T-cell (primary cell): ENCODE measurements around the gene TENM4. TPM values are rescaled to one million over a fixed set of nuclear protein-coding genes. Genes with fewer than 3 reads are reported as not detected.
"Not testable (repeated sequence)": the region's sequence is repeated elsewhere in the genome, so short reads cannot be mapped to it uniquely, and the experiment has no call there.

Source experiments
- ATAC-seq, 4 experiments: fragments of 200-7000 bp in 3 of 4; fragments of 150-1000 bp in 1 of 4; cut with Tn5 transposase; replicated peaks in 1 of 4; 1 replicate in 3 of 4; 2 replicates in 1 of 4; pipeline ENCODE4 v1.10.0; 2021; ENCODE audit warnings: moderate library complexity in 3 of 4, mild to moderate bottlenecking in 2 of 4, moderate number of reproducible peaks in 1 of 4
- CTCF ChIA-PET, 2 donors: fragments of 300-600 bp; sonication (Branson Sonifier 250); formaldehyde crosslinking; loops; one replicate each; lab custom pipeline; 2022; ENCODE audit warnings: antibody characterized with exemption in 2 of 2; lab: Charles Lee
- POLR2A ChIA-PET, 2 donors: fragments of 300-600 bp; sonication (Branson Sonifier 250); formaldehyde crosslinking; loops; one replicate each; lab custom pipeline; 2022; ENCODE audit warnings: antibody characterized with exemption in 2 of 2; lab: Charles Lee
- DNase-seq, 35 experiments: peaks; one replicate each; pipeline versions ENCODE4 v3.0.0 to v3.0.0-alpha.2; 2013 to 2023
- H3K27ac ChIP-seq: one replicate; pipeline ENCODE4 v1.5.1; 2013; ENCODE audit warnings: low read length
- H3K27me3 ChIP-seq, 2 experiments: replicated peaks in 1 of 2; 1 replicate in 1 of 2; 2 replicates in 1 of 2; pipeline versions ENCODE4 v1.6.1 to v1.7.0; 2013; ENCODE audit warnings: low read length in 1 of 2, mixed read lengths in 1 of 2; ENCODE audit not compliant: control insufficient read depth in 2 of 2, insufficient read depth in 2 of 2; ENCODE audit errors: extremely low read depth in 1 of 2
- H3K36me3 ChIP-seq, 2 donors: 1 replicate in 1 of 2; 2 replicates in 1 of 2; pipeline versions ENCODE4 v1.6.1 to v1.7.0; 2013; ENCODE audit warnings: low read length in 1 of 2; ENCODE audit not compliant: control insufficient read depth in 2 of 2, insufficient read depth in 1 of 2; ENCODE audit errors: extremely low read depth in 1 of 2
- H3K4me1 ChIP-seq, 2 experiments: 1 replicate in 1 of 2; 2 replicates in 1 of 2; pipeline versions ENCODE4 v1.6.1 to v1.7.0; 2013; ENCODE audit warnings: low read length in 2 of 2, mixed read lengths in 1 of 2; ENCODE audit not compliant: insufficient read depth in 2 of 2, control insufficient read depth in 1 of 2; ENCODE audit errors: extremely low read depth in 1 of 2
- H3K4me3 ChIP-seq, 2 donors: 1 replicate in 1 of 2; 2 replicates in 1 of 2; pipeline versions ENCODE4 v1.5.1 to v1.7.0; 2013; ENCODE audit warnings: mild to moderate bottlenecking in 2 of 2, low read length in 1 of 2, moderate library complexity in 1 of 2; ENCODE audit not compliant: control insufficient read depth in 1 of 2; ENCODE audit errors: extremely low read depth in 1 of 2
- H3K9me3 ChIP-seq: 2 replicates; pipeline ENCODE4 v1.7.0; 2013
- H3K27ac Mint-ChIP-seq, 2 donors: one replicate each; pipeline ENCODE4 v1.8.0; 2020 to 2021; ENCODE audit warnings: mild to moderate bottlenecking in 2 of 2, mixed read lengths in 2 of 2
- H3K27me3 Mint-ChIP-seq, 2 donors: one replicate each; pipeline ENCODE4 v1.8.0; 2021 to 2022; ENCODE audit warnings: mixed read lengths in 2 of 2
- H3K36me3 Mint-ChIP-seq: one replicate; pipeline ENCODE4 v1.8.0; 2021; ENCODE audit warnings: mixed read lengths
- H3K4me1 Mint-ChIP-seq, 3 donors: one replicate each; pipeline ENCODE4 v1.8.0; 2020 to 2022; ENCODE audit warnings: mixed read lengths in 3 of 3, mild to moderate bottlenecking in 1 of 3
- H3K4me3 Mint-ChIP-seq, 3 donors: one replicate each; pipeline ENCODE4 v1.8.0; 2020 to 2022; ENCODE audit warnings: mild to moderate bottlenecking in 3 of 3, mixed read lengths in 3 of 3, moderate library complexity in 3 of 3
- H3K9me3 Mint-ChIP-seq, 3 donors: one replicate each; pipeline ENCODE4 v1.8.0; 2020 to 2022; ENCODE audit warnings: mixed read lengths in 3 of 3
- WGBS: methylation state at CpG from one replicate; pipeline ENCODE4 v1.1.5; 2013; ENCODE audit warnings: missing lambda C conversion rate; ENCODE audit not compliant: insufficient coverage; 5-methylcytosine and 5-hydroxymethylcytosine counted together
- total RNA-seq, 35 experiments: library from RNA in 6 of 35; stranded (reverse) in 6 of 35; fragments of 120-200 nt in 1 of 35; gene quantifications; one replicate each; pipeline versions ENCODE4 v1.2.1 to v1.2.4 and lab custom pipeline; 2013 to 2026

Gene TENM4
- total RNA-seq, 5 donors from 2014 or later (not counting 1 experiment from before 2014, with no cell fraction given): 0.03 to 0.35 (median 0.03) TPM; not detected in 2

DNA sequence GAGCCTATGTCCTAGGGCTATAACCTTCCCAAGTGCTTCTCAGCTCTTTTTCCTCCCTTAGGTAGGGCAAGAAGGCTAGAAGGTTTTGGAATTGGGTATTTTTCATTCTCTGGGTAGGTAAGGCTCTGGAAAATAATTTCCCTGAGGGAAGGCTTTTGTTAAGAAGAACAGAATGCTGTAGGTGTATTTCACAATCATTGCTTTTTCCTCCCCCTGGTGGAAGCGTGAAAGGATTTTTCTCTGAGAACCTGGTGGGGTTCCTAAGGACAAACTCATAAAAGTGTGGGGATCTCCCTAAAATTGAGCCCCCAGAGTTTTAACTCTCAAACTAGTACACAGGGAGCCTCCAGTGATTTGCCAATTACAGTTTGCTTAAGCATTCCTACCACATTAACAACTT, 825.1 kb downstream of the TENM4 start:
- ATAC-seq: no peak
- H3K27ac Mint-ChIP-seq: no peak overlapping the region

DNA sequence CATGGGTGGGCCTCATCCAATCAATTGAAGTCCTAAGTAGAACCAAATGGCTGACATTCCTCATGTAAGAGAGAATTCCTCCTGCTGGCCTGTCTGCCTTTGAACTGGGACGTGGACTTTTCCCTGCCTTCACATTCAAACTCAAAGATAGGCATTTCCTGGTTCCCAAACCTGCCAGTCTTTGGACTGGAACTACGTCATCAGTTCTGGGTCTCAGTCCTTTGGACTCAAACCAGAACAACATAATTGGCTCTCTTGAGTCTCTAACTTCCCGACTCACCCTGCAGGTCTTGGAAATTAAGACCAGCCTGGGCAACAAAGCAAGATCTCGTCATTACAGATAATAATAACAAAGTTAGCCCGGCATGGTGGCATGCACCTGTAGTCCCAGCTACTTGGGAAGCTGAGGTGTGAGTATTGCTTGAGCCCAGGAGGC, 827.4 kb downstream of the TENM4 start:
- Histone ChIP-seq H3K4me3 (no peak overlapping the region), H3K27me3 (peaks cover 0 to 2% of the 10 kb centered on the region in 2 experiments), H3K27ac (no peak overlapping the region), H3K9me3 (no peaks in the 10 kb centered on the region), H3K36me3 (no peaks in the 10 kb centered on the region), H3K4me1 (no peaks in the 10 kb centered on the region)
- Mint-ChIP-seq H3K36me3 (no peaks in the 10 kb centered on the region), H3K9me3 (no peaks in the 10 kb centered on the region), H3K4me3 (no peak overlapping the region), H3K27ac (no peak overlapping the region), H3K27me3 (peaks cover 0 to 4% of the 10 kb centered on the region in 2 donors), H3K4me1 (no peaks in the 10 kb centered on the region)
- POLR2A ChIA-PET: no interaction called here
- WGBS: 71% methylated on average over 4 of the region's 5 CpGs
- ATAC-seq (no peak), DNase-seq (no peak)
- CTCF ChIA-PET: no interaction called here

More for the DNA sequence above, 825.1 kb downstream of the TENM4 start:
- Histone ChIP-seq H3K27ac (no peak overlapping the region), H3K27me3 (peaks cover 0 to 2% of the 10 kb centered on the region in 2 experiments), H3K9me3 (no peaks in the 10 kb centered on the region), H3K36me3 (no peaks in the 10 kb centered on the region), H3K4me3 (no peak overlapping the region), H3K4me1 (no peaks in the 10 kb centered on the region)
- POLR2A ChIA-PET: no interaction called here
- DNase-seq: no peak
- no peak overlapping the region for H3K4me3 Mint-ChIP-seq
- WGBS: no CpG with 5 or more reads among the region's 1 CpG
- peaks cover 5 to 10% (median 9%) of the 10 kb centered on the region in 3 donors for H3K9me3 Mint-ChIP-seq
- peaks cover 0 to 4% of the 10 kb centered on the region in 2 donors for H3K27me3 Mint-ChIP-seq
- H3K4me1 Mint-ChIP-seq: no peaks in the 10 kb centered on the region
- CTCF ChIA-PET: no interaction called here
- H3K36me3 Mint-ChIP-seq: no peaks in the 10 kb centered on the region

DNA sequence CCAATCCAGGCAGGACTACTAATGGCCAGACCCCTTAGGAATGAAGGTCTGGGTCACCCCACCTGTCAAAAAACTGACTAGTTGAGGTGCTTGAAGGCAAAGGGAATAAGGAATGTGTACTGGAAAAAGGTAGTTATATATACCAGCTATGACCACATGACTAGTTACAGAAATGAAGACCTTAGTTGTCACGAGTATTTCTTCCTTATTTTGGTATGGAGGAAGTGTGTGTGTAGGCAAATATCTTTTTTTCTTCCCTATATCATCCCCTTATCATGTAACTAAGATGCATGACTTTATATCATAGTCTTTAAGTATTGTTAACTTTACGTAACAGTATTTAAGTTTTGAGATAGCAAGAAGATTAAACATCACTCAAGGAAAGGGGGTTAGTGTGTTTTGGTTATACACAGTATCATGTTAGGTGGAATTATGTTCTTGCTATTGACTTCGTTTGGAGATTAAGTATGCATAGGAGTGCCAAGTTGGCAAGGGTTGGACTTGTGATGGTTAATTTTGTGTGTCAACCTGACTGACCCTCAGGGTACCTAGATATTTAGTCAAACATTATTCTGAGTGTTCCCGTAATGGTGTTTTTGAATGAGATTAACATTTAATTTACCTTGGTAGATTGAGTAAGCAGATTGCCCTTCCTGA, 828.0 kb downstream of the TENM4 start:
- Histone ChIP-seq H3K27me3 (peaks cover 0 to 2% of the 10 kb centered on the region in 2 experiments), H3K36me3 (no peaks in the 10 kb centered on the region), H3K9me3 (no peaks in the 10 kb centered on the region), H3K4me3 (no peak overlapping the region), H3K27ac (no peak overlapping the region), H3K4me1 (no peaks in the 10 kb centered on the region)
- no peak overlapping the region for H3K27ac Mint-ChIP-seq
- DNase-seq (no peak), ATAC-seq (no peak)
- no peaks in the 10 kb centered on the region for H3K9me3 Mint-ChIP-seq
- WGBS: 55% methylated on average over 1 of the region's 4 CpGs
- H3K4me3 Mint-ChIP-seq: no peak overlapping the region
- H3K4me1 Mint-ChIP-seq: no peaks in the 10 kb centered on the region
- ChIA-PET CTCF (no interaction called here), POLR2A (no interaction called here)
- H3K36me3 Mint-ChIP-seq: no peaks in the 10 kb centered on the region
- peaks cover 0 to 4% of the 10 kb centered on the region in 2 donors for H3K27me3 Mint-ChIP-seq

DNA sequence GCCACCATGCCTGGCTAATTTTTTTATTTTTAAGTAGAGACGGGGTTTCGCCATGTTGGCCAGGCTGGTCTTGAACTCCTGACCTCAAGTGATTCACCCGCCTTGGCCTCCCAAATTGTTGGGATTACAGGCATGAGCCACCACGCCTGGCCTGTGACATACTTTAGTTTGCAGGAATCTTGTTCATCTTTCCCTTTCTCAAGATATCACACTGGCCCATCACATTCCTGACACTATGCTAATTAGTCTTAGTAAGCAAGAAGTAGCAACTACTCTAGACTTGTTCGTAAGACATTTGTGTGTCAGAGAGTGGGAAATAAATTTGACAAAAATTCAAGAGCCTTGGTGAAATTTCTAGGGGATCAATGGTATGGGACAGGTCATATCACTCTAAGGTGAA, 831.5 kb downstream of the TENM4 start:
- H3K4me3 Mint-ChIP-seq, H3K27me3 ChIP-seq, H3K36me3 ChIP-seq, CTCF ChIA-PET, DNase-seq, H3K27me3 Mint-ChIP-seq, H3K9me3 ChIP-seq, H3K27ac Mint-ChIP-seq, H3K4me1 ChIP-seq, H3K4me3 ChIP-seq, POLR2A ChIA-PET, ATAC-seq, H3K4me1 Mint-ChIP-seq, H3K9me3 Mint-ChIP-seq, H3K27ac ChIP-seq, H3K36me3 Mint-ChIP-seq: not testable (repeated sequence)
- 100% methylated on average over 3 of the region's 5 CpGs for WGBS

DNA sequence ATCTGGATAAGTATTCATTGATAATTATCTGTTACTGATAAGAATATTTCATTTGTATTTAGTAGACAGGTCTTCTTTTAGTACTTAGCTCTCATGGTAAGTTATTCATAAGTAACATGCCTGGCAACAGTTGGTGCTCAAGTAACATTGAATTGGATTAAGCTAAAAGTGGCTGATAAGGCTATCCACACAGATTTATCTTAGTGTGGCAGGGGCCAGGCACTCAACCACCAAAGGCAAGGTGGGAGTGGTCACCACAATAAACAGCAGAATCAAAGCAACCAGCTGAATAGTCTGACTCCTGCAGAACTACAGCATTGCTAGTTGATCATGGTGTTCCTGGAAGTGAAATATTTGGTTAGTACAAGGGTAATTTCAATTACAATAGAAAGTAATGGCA, 833.1 kb downstream of the TENM4 start:
- H3K4me3 ChIP-seq: no peak overlapping the region
- Mint-ChIP-seq H3K4me3 (no peak overlapping the region), H3K9me3 (no peaks in the 10 kb centered on the region), H3K4me1 (no peaks in the 10 kb centered on the region), H3K27ac (no peak overlapping the region), H3K36me3 (no peaks in the 10 kb centered on the region), H3K27me3 (peaks cover 11 to 14% of the 10 kb centered on the region in 2 donors)
- CTCF ChIA-PET: no interaction called here
- no peaks in the 10 kb centered on the region for H3K9me3 ChIP-seq
- H3K27ac ChIP-seq: no peak overlapping the region
- POLR2A ChIA-PET: no interaction called here
- H3K36me3 ChIP-seq: no peaks in the 10 kb centered on the region
- ATAC-seq (no peak), DNase-seq (no peak)
- peaks cover 0 to 14% of the 10 kb centered on the region in 2 experiments for H3K27me3 ChIP-seq
- no peaks in the 10 kb centered on the region for H3K4me1 ChIP-seq

DNA sequence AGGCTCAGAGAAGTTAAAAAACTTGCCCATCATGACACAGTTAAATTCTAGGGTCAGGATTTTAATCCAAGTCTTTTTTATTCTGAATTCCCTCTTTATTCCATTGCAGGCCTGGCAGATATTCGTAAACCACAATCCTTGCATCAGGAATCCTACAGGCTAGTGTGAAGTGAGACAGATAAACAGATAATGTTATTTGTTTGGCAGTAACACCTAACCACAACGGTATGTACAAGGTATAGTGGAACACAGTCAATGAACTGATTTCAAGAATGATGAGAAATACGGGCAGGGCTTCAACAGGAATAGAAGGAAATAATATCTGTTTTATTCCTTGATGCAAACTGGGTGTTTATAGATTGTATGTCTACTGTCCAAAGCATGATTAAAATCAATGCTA, 834.2 kb downstream of the TENM4 start:
- no peak overlapping the region for H3K27ac ChIP-seq
- Mint-ChIP-seq H3K4me3 (no peak overlapping the region), H3K9me3 (no peaks in the 10 kb centered on the region), H3K4me1 (no peaks in the 10 kb centered on the region), H3K27me3 (peaks cover 16 to 18% of the 10 kb centered on the region in 2 donors), H3K27ac (no peak overlapping the region), H3K36me3 (no peaks in the 10 kb centered on the region)
- ChIA-PET POLR2A (no interaction called here), CTCF (no interaction called here)
- ATAC-seq: no peak
- H3K9me3 ChIP-seq: no peaks in the 10 kb centered on the region
- no peaks in the 10 kb centered on the region for H3K4me1 ChIP-seq
- H3K36me3 ChIP-seq: no peaks in the 10 kb centered on the region
- H3K27me3 ChIP-seq: peaks cover 0 to 14% of the 10 kb centered on the region in 2 experiments
- WGBS: no CpG with 5 or more reads among the region's 3 CpGs
- H3K4me3 ChIP-seq: no peak overlapping the region
- DNase-seq: no peak
